Transverse colon (tissue), 3 donors: ENCODE measurements around the gene FAM13A.

Experiments used
- POLR2A ChIP-seq: fragments of 450-650 bp; IDR thresholded peaks from one replicate; pipeline ENCODE4 v1.6.1; 2016; ENCODE audit warnings: antibody characterized with exemption, mild to moderate bottlenecking, moderate library complexity
- TF ChIP-seq, protein P1 (sequence below), 5 experiments: fragments of 200-600 bp in 3 of 5; fragments of 450-650 bp in 2 of 5; sonication (generic) in 3 of 5; IDR thresholded peaks; 1 replicate in 2 of 5; 2 replicates in 3 of 5; pipeline ENCODE4 v1.5.1; 2016 to 2017; ENCODE audit warnings: antibody characterized with exemption in 5 of 5, inconsistent platforms in 3 of 5, mild to moderate bottlenecking in 2 of 5, moderate library complexity in 1 of 5

DNA sequence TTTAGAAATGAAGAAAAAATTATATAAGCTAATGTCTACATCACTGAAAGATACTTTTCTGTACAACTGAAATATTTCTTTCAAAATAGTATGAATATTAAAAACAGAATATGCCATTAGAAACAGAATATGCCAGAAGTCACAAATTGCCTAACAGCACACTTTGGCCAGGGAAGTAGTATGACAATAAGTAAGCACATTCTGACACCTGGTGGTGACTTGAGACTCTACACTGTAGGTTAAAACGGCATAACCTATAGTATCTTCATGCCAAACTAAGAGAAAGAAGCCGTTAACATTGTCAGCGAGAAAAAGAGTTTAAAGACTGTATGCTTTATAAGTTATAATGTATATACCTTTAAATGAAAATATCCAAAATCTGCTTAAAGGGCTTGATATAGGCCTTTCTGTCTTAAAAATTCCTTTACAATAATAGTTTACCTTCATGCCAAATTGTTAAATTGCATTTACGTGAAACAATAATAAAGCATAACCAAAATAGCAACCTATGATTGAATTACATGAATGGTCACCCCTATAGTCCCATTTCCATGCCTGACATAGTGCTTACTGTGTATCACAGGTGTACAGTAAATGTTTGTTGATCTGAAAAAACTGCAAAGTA is 32.8 kb downstream of the FAM13A start:
- TF ChIP-seq, protein P1, sequence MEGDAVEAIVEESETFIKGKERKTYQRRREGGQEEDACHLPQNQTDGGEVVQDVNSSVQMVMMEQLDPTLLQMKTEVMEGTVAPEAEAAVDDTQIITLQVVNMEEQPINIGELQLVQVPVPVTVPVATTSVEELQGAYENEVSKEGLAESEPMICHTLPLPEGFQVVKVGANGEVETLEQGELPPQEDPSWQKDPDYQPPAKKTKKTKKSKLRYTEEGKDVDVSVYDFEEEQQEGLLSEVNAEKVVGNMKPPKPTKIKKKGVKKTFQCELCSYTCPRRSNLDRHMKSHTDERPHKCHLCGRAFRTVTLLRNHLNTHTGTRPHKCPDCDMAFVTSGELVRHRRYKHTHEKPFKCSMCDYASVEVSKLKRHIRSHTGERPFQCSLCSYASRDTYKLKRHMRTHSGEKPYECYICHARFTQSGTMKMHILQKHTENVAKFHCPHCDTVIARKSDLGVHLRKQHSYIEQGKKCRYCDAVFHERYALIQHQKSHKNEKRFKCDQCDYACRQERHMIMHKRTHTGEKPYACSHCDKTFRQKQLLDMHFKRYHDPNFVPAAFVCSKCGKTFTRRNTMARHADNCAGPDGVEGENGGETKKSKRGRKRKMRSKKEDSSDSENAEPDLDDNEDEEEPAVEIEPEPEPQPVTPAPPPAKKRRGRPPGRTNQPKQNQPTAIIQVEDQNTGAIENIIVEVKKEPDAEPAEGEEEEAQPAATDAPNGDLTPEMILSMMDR (IDR thresholded peaks at IDR 0.05): peak; percentile 77 to 93 (median 82)
- TF ChIP-seq POLR2A: no peak
